RWPE1 (cell line): ENCODE measurements around the gene NUMA1.
A peak's percentile ranks its signal among the peaks of the same experiment; 100 is the strongest.

Experiments
- CTCF ChIA-PET: fragments of 350-600 bp; sonication (Branson Sonifier 250); formaldehyde crosslinking; extraction: SDS; loops from one replicate; lab custom pipeline; 2021; lab: Yijun Ruan, JAX
- POLR2A ChIA-PET: fragments of 400-600 bp; formaldehyde crosslinking; extraction: SDS; loops from one replicate; lab custom pipeline; 2020; ENCODE audit warnings: antibody characterized with exemption; ENCODE audit not compliant: low non-redundant PET; lab: Yijun Ruan, JAX
- DNase-seq: peaks from one replicate; pipeline ENCODE4 v3.0.0; 2012; ENCODE audit warnings: low spot score
- H3K27ac ChIP-seq: fragments of 450-650 bp; 2 replicates; pipeline ENCODE4 v1.5.1; 2017
- TF ChIP-seq, protein P1 (sequence below): fragments of 450-650 bp; conservative IDR thresholded peaks from 2 replicates; pipeline ENCODE4 v1.5.1; 2017; ENCODE audit warnings: low read depth, mild to moderate bottlenecking

The NUMA1 gene

GRCh38 chr11:72102631-72102945 lies 22.2 kb upstream of the NUMA1 start:
- H3K27ac ChIP-seq: peak overlapping the region; percentile 91
- ChIA-PET POLR2A (no interaction called here), CTCF (interaction anchor here (0.7 to 2.1 kb wide), 2 partner anchors 78 to 123 kb away, joined by 3 to 6 read pairs; no protein-coding TSS in a partner anchor)
- no peak for DNase-seq
- TF ChIP-seq, protein P1, sequence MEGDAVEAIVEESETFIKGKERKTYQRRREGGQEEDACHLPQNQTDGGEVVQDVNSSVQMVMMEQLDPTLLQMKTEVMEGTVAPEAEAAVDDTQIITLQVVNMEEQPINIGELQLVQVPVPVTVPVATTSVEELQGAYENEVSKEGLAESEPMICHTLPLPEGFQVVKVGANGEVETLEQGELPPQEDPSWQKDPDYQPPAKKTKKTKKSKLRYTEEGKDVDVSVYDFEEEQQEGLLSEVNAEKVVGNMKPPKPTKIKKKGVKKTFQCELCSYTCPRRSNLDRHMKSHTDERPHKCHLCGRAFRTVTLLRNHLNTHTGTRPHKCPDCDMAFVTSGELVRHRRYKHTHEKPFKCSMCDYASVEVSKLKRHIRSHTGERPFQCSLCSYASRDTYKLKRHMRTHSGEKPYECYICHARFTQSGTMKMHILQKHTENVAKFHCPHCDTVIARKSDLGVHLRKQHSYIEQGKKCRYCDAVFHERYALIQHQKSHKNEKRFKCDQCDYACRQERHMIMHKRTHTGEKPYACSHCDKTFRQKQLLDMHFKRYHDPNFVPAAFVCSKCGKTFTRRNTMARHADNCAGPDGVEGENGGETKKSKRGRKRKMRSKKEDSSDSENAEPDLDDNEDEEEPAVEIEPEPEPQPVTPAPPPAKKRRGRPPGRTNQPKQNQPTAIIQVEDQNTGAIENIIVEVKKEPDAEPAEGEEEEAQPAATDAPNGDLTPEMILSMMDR: no peak

- ChIA-PET CTCF (interaction anchor here (0.7 to 2.1 kb wide), 2 partner anchors 77 to 123 kb away, joined by 3 to 6 read pairs; no protein-coding TSS in a partner anchor), POLR2A (no interaction called here)
- no peak for DNase-seq
- H3K27ac ChIP-seq: peak overlapping the region; percentile 91
- TF ChIP-seq, protein P1: no peak
These were observed 21.8 kb upstream of the NUMA1 start for GRCh38 chr11:72102162-72102561.

DNA sequence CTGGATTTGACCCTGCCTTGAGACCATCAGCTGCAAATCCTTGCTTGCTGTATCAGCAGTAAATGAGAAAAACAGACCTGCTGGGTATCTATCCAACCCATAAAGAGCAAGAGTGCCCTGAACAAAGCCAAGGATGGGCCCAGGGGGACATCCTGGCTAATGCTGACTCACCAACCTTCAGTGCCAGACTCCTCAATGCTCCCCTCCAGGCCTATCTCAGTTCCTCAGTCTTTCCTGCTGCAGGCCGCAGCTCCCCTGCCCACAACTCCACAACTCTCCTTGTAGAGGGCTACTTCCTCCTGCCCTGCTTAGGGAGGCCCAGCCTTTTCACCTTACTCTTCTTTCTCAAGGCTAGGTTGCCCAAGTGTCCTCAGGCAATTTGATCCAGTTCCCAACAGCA lies 20.1 kb upstream of the NUMA1 start:
- TF ChIP-seq, protein P1: no peak
- CTCF ChIA-PET: interaction anchor here (0.6 to 2.3 kb wide), 4 partner anchors 10 to 84 kb away, joined by 3 to 10 read pairs (median 5); no protein-coding TSS in a partner anchor
- peak overlapping the region; percentile 62 for H3K27ac ChIP-seq
- POLR2A ChIA-PET: interaction anchor here (0.6 to 0.8 kb wide), 2 partner anchors 44 to 330 kb away, joined by 3 read pairs; no protein-coding TSS in a partner anchor
- DNase-seq: no peak

GRCh38 chr11:72100009-72100408 lies 19.7 kb upstream of the NUMA1 start:
- DNase-seq: no peak
- ChIA-PET POLR2A (interaction anchor here (0.8 to 0.9 kb wide), 2 partner anchors 13 to 45 kb away, joined by 3 read pairs; partner anchors contain the start of gene ANAPC15), CTCF (interaction anchor here (1.0 to 2.3 kb wide), 2 partner anchors 9 to 75 kb away, joined by 3 to 10 read pairs; no protein-coding TSS in a partner anchor)
- TF ChIP-seq, protein P1: no peak
- H3K27ac ChIP-seq: peak overlapping the region; percentile 62

DNA sequence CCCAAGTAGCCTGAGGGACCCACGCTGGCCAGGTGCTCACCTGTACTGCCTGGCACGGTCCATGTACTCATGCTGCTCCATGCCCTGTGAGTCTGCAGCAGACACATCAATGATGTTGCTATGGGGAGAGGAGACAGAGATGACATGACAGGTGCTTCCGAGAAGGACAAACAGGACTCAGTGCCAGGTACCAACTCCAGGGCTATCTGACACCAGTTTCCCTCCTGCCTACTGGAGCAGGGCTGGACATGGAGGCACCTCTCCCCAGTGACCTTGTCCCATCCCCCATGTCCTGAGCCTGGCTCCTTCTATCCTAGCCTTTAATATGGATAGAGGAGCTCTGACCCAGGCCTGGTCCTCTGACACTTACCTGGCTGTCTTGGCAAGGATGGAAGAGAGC lies 18.4 kb upstream of the NUMA1 start:
- no peak for DNase-seq
- TF ChIP-seq, protein P1: no peak
- ChIA-PET CTCF (interaction anchor here (0.8 to 2.3 kb wide), 2 partner anchors 8 to 63 kb away, joined by 3 to 10 read pairs; no protein-coding TSS in a partner anchor), POLR2A (no interaction called here)
- peak overlapping the region; percentile 62 for H3K27ac ChIP-seq

GRCh38 chr11:72091292-72091691 lies 10.9 kb upstream of the NUMA1 start:
- CTCF ChIA-PET: interaction anchor here (0.5 to 2.5 kb wide), 18 partner anchors 8 to 136 kb away, joined by 3 to 44 read pairs (median 4); no protein-coding TSS in a partner anchor
- POLR2A ChIA-PET: interaction anchor here (0.6 kb wide), 1 partner anchor 54 kb away, joined by 3 read pairs; no protein-coding TSS in a partner anchor
- peak; percentile 75 for DNase-seq
- TF ChIP-seq, protein P1: peak; percentile 78
- peak overlapping the region; percentile 50 for H3K27ac ChIP-seq
